GM12878 (cell line): ENCODE results near the gene BCAP31. TPM values are rescaled to one million over a fixed set of nuclear protein-coding genes. Genes with fewer than 3 reads are reported as not detected.

Experiments used
- BHLHE40 ChIP-seq, 2 experiments: fragments of 450-650 bp in 1 of 2; IDR thresholded peaks; 2 replicates each; pipeline ENCODE4 v1.6.1; 2011 to 2017; ENCODE audit warnings: low read depth in 2 of 2, borderline replicate concordance in 1 of 2, improper control_type of control experiment in 1 of 2, low read length in 1 of 2, mild to moderate bottlenecking in 1 of 2
- GATAD2B ChIP-seq: fragments of 450-650 bp; conservative IDR thresholded peaks from 2 replicates; pipeline ENCODE4 v1.6.1; 2017; ENCODE audit warnings: low read depth, mild to moderate bottlenecking, moderate library complexity
- LARP7 ChIP-seq: fragments of 450-650 bp; IDR thresholded peaks from 2 replicates; pipeline ENCODE4 v1.6.1; 2017; ENCODE audit warnings: mild to moderate bottlenecking
- MYB ChIP-seq: fragments of 150-350 bp; IDR thresholded peaks from 2 replicates; pipeline ENCODE4 v1.6.1; 2014; ENCODE audit warnings: mild to moderate bottlenecking, low read depth, low read length, borderline replicate concordance
- NR2F1 ChIP-seq: fragments of 450-650 bp; conservative IDR thresholded peaks from 2 replicates; pipeline ENCODE4 v1.6.1; 2017; ENCODE audit warnings: mild to moderate bottlenecking
- RAD21 ChIP-seq: IDR thresholded peaks from 2 replicates; pipeline ENCODE4 v1.6.1; 2011; ENCODE audit warnings: mild to moderate bottlenecking, low read depth, low read length, moderate library complexity; ENCODE audit not compliant: insufficient read depth
- SMARCA5 ChIP-seq: fragments of 450-650 bp; IDR thresholded peaks from 2 replicates; pipeline ENCODE4 v1.6.1; 2017; ENCODE audit warnings: mild to moderate bottlenecking
- YY1 ChIP-seq: IDR thresholded peaks from 2 replicates; pipeline ENCODE4 v1.6.1; 2011; ENCODE audit warnings: low read depth, mild to moderate bottlenecking, low read length
- ZSCAN29 ChIP-seq: fragments of 450-650 bp; IDR thresholded peaks from 2 replicates; pipeline ENCODE4 v1.6.1; 2017; ENCODE audit warnings: mild to moderate bottlenecking, moderate library complexity
- polyA plus RNA-seq, 11 experiments: library from polyadenylated mRNA; depleted of rRNA in 4 of 11; unstranded in 6 of 11; stranded (reverse) in 5 of 11; fragments of >200 nt; fragmentation: Nextera tagmentation in 4 of 11; fragmentation: Illumina TruSeq in 1 of 11; extraction: Ambion mirVana in 4 of 11; extraction: Trizol in 1 of 11; gene quantifications; 1 replicate in 1 of 11; 2 replicates in 10 of 11; pipeline versions ENCODE4 v1.2.1 to v1.2.3, GENCODE V29; 2011 to 2016; ENCODE audit warnings: inconsistent platforms in 2 of 11, missing spikeins in 2 of 11, low read depth in 1 of 11
- total RNA-seq, 4 experiments: library from RNA; depleted of rRNA in 3 of 4; stranded (reverse); fragments of >200 nt in 3 of 4; fragmentation: Illumina TruSeq in 1 of 4; extraction: Trizol in 1 of 4; gene quantifications; 2 replicates each; pipeline versions ENCODE4 v1.2.1 to v1.2.3, GENCODE V29; 2013 to 2021
- TF ChIP-seq, protein P1 (sequence below): fragments of 450-650 bp; IDR thresholded peaks from 2 replicates; pipeline ENCODE4 v1.6.1; 2018; ENCODE audit warnings: borderline replicate concordance, mild to moderate bottlenecking; ENCODE audit not compliant: partially characterized antibody
- TF ChIP-seq, protein P2 (sequence below): fragments of 450-650 bp; conservative IDR thresholded peaks from 2 replicates; pipeline ENCODE4 v1.6.1; 2017; ENCODE audit warnings: mild to moderate bottlenecking, moderate library complexity

BCAP31 gene
- total and polyA plus RNA-seq, 10 of the 15 experiments (the other 5 are each of a cell fraction or from before 2014, with no cell fraction given): 63.1 to 246 (median 95.6) TPM

DNA sequence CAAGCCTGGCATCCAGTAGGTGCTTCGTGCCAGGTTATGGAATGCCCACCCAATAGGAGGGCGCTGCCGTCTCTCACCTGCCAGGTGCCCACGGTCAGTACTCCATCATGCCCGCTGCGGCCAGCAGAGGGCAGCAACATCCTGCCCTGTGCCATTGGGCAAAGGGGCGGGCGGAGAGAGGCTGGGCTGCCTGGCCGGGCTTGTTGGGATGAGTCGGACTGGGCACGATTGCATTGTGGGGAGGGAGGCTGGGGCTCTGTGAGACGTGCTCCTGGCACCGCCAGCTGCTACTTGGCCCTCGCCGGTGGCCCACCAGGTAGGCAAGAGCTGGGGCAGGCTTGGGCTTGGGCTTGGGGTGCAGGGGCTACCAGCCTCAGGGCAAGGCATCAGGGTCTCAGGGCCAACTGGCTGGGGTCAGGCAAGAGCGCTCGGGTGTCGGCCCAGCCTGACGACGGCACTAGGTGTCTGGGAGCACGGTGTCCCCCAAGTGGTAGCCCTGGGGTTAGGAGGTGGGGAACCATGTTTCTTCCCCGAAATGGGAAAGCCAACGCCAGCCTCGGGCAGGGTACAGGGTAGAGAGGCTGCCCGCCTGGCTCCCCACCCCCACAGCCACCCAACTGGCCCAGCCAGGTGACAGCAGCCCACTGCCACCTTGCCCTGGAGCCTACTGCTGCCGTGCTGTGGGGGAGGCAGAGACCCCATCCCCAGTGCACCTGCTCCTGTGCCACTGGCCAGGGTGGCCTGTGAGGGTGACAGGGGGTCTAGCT is 40.0 kb upstream of the BCAP31 start, which contains the start of gene PLXNB3 (continued):
- TF ChIP-seq, protein P1, sequence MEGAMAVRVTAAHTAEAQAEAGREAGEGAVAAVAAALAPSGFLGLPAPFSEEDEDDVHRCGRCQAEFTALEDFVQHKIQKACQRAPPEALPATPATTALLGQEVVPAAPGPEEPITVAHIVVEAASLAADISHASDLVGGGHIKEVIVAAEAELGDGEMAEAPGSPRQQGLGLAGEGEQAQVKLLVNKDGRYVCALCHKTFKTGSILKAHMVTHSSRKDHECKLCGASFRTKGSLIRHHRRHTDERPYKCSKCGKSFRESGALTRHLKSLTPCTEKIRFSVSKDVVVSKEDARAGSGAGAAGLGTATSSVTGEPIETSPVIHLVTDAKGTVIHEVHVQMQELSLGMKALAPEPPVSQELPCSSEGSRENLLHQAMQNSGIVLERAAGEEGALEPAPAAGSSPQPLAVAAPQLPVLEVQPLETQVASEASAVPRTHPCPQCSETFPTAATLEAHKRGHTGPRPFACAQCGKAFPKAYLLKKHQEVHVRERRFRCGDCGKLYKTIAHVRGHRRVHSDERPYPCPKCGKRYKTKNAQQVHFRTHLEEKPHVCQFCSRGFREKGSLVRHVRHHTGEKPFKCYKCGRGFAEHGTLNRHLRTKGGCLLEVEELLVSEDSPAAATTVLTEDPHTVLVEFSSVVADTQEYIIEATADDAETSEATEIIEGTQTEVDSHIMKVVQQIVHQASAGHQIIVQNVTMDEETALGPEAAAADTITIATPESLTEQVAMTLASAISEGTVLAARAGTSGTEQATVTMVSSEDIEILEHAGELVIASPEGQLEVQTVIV: no peak
- TF ChIP-seq MYB (no peak), NR2F1 (no peak), GATAD2B (peak; percentile 28; the same call in 1 of the 2 replicates), SMARCA5 (0 out of 2 replicates have a peak, but pooled peaks have one; percentile 32), LARP7 (peak; percentile 37; the same call in 1 of the 2 replicates), YY1 (0 out of 2 replicates have a peak, but pooled peaks have one; percentile 55), RAD21 (peak; percentile 85), BHLHE40 (IDR thresholded peaks at IDR 0.05; ENCODE audit: borderline replicate concordance in 1 of 2, low read depth in 2 of 2, low read length in 1 of 2) (peak; percentile 14 to 33; a peak in 1 of 4 replicates), ZSCAN29 (no peak)
- TF ChIP-seq, protein P2, sequence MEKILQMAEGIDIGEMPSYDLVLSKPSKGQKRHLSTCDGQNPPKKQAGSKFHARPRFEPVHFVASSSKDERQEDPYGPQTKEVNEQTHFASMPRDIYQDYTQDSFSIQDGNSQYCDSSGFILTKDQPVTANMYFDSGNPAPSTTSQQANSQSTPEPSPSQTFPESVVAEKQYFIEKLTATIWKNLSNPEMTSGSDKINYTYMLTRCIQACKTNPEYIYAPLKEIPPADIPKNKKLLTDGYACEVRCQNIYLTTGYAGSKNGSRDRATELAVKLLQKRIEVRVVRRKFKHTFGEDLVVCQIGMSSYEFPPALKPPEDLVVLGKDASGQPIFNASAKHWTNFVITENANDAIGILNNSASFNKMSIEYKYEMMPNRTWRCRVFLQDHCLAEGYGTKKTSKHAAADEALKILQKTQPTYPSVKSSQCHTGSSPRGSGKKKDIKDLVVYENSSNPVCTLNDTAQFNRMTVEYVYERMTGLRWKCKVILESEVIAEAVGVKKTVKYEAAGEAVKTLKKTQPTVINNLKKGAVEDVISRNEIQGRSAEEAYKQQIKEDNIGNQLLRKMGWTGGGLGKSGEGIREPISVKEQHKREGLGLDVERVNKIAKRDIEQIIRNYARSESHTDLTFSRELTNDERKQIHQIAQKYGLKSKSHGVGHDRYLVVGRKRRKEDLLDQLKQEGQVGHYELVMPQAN: 0 out of 2 replicates have a peak, but pooled peaks have one; percentile 24
